HepG2 (cell line): ENCODE results near the gene MGST2. TPM values are rescaled to one million over a fixed set of nuclear protein-coding genes. Genes with fewer than 3 reads are reported as not detected.

Experiments
- ELF3 ChIP-seq: IDR thresholded peaks from 2 replicates; pipeline ENCODE4 v1.6.1; 2016; ENCODE audit warnings: missing genetic modification reagents, missing compliant biosample characterization
- HMG20A ChIP-seq: IDR thresholded peaks from 2 replicates; pipeline ENCODE4 v1.6.1; 2016; ENCODE audit warnings: borderline replicate concordance
- KAT2B ChIP-seq: fragments of 150-350 bp; IDR thresholded peaks from 2 replicates; pipeline ENCODE4 v1.6.1; 2014; ENCODE audit warnings: low read depth, low read length, borderline replicate concordance
- NCOA2 ChIP-seq: sonication (generic); formaldehyde crosslinking; IDR thresholded peaks from 2 replicates; pipeline ENCODE4 v1.8.0; 2022; ENCODE audit warnings: inconsistent platforms
- NCOR1 ChIP-seq: fragments of 200-600 bp; sonication (generic); IDR thresholded peaks from 2 replicates; pipeline ENCODE4 v1.7.0; 2017; ENCODE audit warnings: antibody characterized with exemption, low read length, borderline replicate concordance
- NFATC3 ChIP-seq: sonication (generic); formaldehyde crosslinking; IDR thresholded peaks from 2 replicates; pipeline ENCODE4 v1.5.1; 2020; ENCODE audit warnings: mild to moderate bottlenecking, missing genetic modification reagents
- PITX1 ChIP-seq: sonication (generic); formaldehyde crosslinking; IDR thresholded peaks from 2 replicates; pipeline ENCODE4 v1.5.1; 2020; ENCODE audit warnings: mild to moderate bottlenecking, missing genetic modification reagents
- RFX5 ChIP-seq: IDR thresholded peaks from 2 replicates; pipeline ENCODE4 v1.6.1; 2011; ENCODE audit warnings: low read depth, low read length, improper control_type of control experiment
- SIX4 ChIP-seq: sonication (generic); formaldehyde crosslinking; IDR thresholded peaks from 2 replicates; pipeline ENCODE4 v1.4.0; 2020; ENCODE audit warnings: missing genetic modification reagents
- SOX13 ChIP-seq, 3 experiments: fragments of 450-650 bp in 1 of 3; sonication (generic) in 1 of 3; formaldehyde crosslinking in 1 of 3; IDR thresholded peaks in 2 of 3; conservative IDR thresholded peaks in 1 of 3; 2 replicates each; pipeline versions ENCODE4 v1.5.0 to v1.6.1; 2016 to 2020; ENCODE audit warnings: antibody characterized with exemption in 1 of 3, mild to moderate bottlenecking in 1 of 3, missing compliant biosample characterization in 1 of 3, missing genetic modification reagents in 1 of 3, moderate library complexity in 1 of 3
- SRSF1 ChIP-seq: fragments of 200-400 bp; formaldehyde crosslinking; optimal IDR thresholded peaks from 2 replicates; pipeline ENCODE3; 2017; ENCODE audit warnings: mild to moderate bottlenecking, low read depth, low read length, moderate library complexity
- TBL1XR1 ChIP-seq: fragments of 150-350 bp; IDR thresholded peaks from 2 replicates; pipeline ENCODE4 v1.6.1; 2014; ENCODE audit warnings: borderline replicate concordance, low read length; ENCODE audit not compliant: partially characterized antibody
- THAP11 ChIP-seq: IDR thresholded peaks from 2 replicates; pipeline ENCODE4 v1.6.1; 2016; ENCODE audit warnings: missing biosample characterization, missing genetic modification reagents
- ZEB1 ChIP-seq: IDR thresholded peaks from 2 replicates; pipeline ENCODE4 v1.6.1; 2012; ENCODE audit warnings: mild to moderate bottlenecking, low read depth, inconsistent platforms; ENCODE audit not compliant: insufficient replicate concordance
- ZNF136 ChIP-seq: sonication (generic); formaldehyde crosslinking; IDR thresholded peaks from 2 replicates; pipeline ENCODE4 v1.8.1; 2022; ENCODE audit warnings: low read depth, mild to moderate bottlenecking, moderate library complexity, missing genetic modification reagents
- ZNF839 ChIP-seq: sonication (generic); formaldehyde crosslinking; IDR thresholded peaks from 2 replicates; pipeline ENCODE4 v1.4.0; 2020; ENCODE audit warnings: missing genetic modification reagents, mild to moderate bottlenecking, borderline replicate concordance
- polyA plus RNA-seq, 8 experiments: library from polyadenylated mRNA; depleted of rRNA in 3 of 8; stranded (reverse) in 7 of 8; unstranded in 1 of 8; fragments of >200 nt; fragmentation: Illumina TruSeq in 4 of 8; extraction: Trizol in 4 of 8; gene quantifications; 2 replicates each; pipeline versions ENCODE4 v1.2.1 to v1.2.3, GENCODE V29; 2011 to 2016; ENCODE audit warnings: low read depth in 4 of 8, missing spikeins in 1 of 8, mixed read lengths in 1 of 8; ENCODE audit not compliant: insufficient read depth in 1 of 8
- total RNA-seq, 5 experiments: library from RNA; depleted of rRNA; stranded (reverse); fragments of >200 nt; fragmentation: Illumina TruSeq; extraction: Trizol; gene quantifications; 2 replicates each; pipeline ENCODE4 v1.2.3, GENCODE V29; 2016; ENCODE audit warnings: low read depth in 1 of 5
- TF ChIP-seq, protein P1 (sequence below): sonication (generic); formaldehyde crosslinking; IDR thresholded peaks from 2 replicates; pipeline ENCODE4 v1.4.0; 2020; ENCODE audit warnings: missing genetic modification reagents, mild to moderate bottlenecking, borderline replicate concordance
- TF ChIP-seq, protein P2 (sequence below): sonication (generic); formaldehyde crosslinking; IDR thresholded peaks from 2 replicates; pipeline ENCODE4 v1.4.0; 2020; ENCODE audit warnings: missing genetic modification reagents, mild to moderate bottlenecking, borderline replicate concordance
- TF ChIP-seq, protein P3 (sequence below): sonication (generic); formaldehyde crosslinking; IDR thresholded peaks from 2 replicates; pipeline ENCODE4 v1.4.0; 2020; ENCODE audit warnings: missing genetic modification reagents

MGST2 gene
- total and polyA plus RNA-seq, 2 of the 13 experiments (the other 11 are each of a cell fraction or from before 2014, with no cell fraction given), result 205 to 416 TPM

DNA sequence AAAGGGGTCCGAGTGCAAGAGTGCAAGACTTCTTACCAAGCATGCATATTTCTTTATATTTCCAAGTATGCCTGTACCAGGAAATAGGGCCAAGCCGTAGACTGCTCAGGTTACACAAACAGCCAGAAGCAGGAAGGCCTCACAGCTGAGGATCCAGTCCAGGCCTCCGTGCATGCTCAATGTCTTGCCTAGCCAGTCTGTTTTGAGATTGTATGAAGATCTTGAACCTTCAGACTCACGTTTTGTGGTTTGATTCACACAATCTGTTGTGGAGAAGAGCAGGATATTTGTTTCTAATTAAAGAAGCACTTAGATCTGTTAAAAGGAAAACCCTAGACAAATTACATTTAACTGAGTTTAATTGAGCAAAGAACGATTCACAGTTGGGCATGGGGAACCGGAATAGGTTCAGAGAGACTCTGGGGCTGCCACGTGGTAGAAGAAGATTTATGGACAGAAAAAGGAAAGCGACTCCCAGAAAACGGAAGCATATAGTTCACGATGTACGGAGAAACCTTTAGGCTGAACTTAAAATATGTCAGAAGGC lies 1.2 kb downstream of the MGST2 start (continued):
- TF ChIP-seq, protein P1, sequence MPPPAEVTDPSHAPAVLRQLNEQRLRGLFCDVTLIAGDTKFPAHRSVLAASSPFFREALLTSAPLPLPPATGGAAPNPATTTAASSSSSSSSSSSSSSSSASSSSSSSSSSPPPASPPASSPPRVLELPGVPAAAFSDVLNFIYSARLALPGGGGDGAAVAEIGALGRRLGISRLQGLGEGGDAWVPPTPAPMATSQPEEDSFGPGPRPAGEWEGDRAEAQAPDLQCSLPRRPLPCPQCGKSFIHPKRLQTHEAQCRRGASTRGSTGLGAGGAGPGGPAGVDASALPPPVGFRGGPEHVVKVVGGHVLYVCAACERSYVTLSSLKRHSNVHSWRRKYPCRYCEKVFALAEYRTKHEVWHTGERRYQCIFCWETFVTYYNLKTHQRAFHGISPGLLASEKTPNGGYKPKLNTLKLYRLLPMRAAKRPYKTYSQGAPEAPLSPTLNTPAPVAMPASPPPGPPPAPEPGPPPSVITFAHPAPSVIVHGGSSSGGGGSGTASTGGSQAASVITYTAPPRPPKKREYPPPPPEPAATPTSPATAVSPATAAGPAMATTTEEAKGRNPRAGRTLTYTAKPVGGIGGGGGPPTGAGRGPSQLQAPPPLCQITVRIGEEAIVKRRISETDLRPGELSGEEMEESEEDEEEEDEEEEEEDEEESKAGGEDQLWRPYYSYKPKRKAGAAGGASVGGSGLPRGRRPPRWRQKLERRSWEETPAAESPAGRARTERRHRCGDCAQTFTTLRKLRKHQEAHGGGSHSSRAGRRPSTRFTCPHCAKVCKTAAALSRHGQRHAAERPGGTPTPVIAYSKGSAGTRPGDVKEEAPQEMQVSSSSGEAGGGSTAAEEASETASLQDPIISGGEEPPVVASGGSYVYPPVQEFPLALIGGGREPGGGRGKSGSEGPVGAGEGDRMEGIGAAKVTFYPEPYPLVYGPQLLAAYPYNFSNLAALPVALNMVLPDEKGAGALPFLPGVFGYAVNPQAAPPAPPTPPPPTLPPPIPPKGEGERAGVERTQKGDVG, result no peak
- TF ChIP-seq NCOR1 (0 out of 2 replicates have a peak, but pooled peaks have one; percentile 25), SIX4 (peak; percentile 52; the same call in 1 of the 2 replicates), KAT2B (no peak), SRSF1 (no peak), NFATC3 (CRISPR knock-in tag) (no peak), ZEB1 (no peak), SOX13 (IDR thresholded peaks at IDR 0.05) (no peak), SOX13 (CRISPR knock-in tag; conservative IDR thresholded peaks at IDR 0.05 in 1 of 2, IDR thresholded peaks at IDR 0.05 in 1 of 2) (0 out of 4 replicates have a peak, but pooled peaks of 1 of the 2 experiments have one; percentile 9), ELF3 (peak; percentile 75), ZNF136 (CRISPR knock-in tag) (no peak), TBL1XR1 (no peak), HMG20A (no peak), ZNF839 (no peak), RFX5 (no peak), PITX1 (0 out of 2 replicates have a peak, but pooled peaks have one; percentile 17), THAP11 (CRISPR knock-in tag) (0 out of 2 replicates have a peak, but pooled peaks have one; percentile 18), NCOA2 (CRISPR knock-in tag) (0 out of 2 replicates have a peak, but pooled peaks have one; percentile 13)
- TF ChIP-seq, protein P2, sequence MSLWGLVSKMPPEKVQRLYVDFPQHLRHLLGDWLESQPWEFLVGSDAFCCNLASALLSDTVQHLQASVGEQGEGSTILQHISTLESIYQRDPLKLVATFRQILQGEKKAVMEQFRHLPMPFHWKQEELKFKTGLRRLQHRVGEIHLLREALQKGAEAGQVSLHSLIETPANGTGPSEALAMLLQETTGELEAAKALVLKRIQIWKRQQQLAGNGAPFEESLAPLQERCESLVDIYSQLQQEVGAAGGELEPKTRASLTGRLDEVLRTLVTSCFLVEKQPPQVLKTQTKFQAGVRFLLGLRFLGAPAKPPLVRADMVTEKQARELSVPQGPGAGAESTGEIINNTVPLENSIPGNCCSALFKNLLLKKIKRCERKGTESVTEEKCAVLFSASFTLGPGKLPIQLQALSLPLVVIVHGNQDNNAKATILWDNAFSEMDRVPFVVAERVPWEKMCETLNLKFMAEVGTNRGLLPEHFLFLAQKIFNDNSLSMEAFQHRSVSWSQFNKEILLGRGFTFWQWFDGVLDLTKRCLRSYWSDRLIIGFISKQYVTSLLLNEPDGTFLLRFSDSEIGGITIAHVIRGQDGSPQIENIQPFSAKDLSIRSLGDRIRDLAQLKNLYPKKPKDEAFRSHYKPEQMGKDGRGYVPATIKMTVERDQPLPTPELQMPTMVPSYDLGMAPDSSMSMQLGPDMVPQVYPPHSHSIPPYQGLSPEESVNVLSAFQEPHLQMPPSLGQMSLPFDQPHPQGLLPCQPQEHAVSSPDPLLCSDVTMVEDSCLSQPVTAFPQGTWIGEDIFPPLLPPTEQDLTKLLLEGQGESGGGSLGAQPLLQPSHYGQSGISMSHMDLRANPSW (CRISPR knock-in tag), result 0 out of 2 replicates have a peak, but pooled peaks have one; percentile 35
- TF ChIP-seq, protein P3, sequence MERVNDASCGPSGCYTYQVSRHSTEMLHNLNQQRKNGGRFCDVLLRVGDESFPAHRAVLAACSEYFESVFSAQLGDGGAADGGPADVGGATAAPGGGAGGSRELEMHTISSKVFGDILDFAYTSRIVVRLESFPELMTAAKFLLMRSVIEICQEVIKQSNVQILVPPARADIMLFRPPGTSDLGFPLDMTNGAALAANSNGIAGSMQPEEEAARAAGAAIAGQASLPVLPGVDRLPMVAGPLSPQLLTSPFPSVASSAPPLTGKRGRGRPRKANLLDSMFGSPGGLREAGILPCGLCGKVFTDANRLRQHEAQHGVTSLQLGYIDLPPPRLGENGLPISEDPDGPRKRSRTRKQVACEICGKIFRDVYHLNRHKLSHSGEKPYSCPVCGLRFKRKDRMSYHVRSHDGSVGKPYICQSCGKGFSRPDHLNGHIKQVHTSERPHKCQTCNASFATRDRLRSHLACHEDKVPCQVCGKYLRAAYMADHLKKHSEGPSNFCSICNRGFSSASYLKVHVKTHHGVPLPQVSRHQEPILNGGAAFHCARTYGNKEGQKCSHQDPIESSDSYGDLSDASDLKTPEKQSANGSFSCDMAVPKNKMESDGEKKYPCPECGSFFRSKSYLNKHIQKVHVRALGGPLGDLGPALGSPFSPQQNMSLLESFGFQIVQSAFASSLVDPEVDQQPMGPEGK (CRISPR knock-in tag), result 0 out of 2 replicates have a peak, but pooled peaks have one; percentile 20
